HG02840 (cell line): Measurements from ENCODE around the gene TEAD2.
"Not testable (repeated sequence)": the region's sequence is repeated elsewhere in the genome, so short reads cannot be mapped to it uniquely, and the experiment has no call there.

Experiments used
- ATAC-seq: cut with Tn5 transposase; IDR thresholded peaks from one replicate; pipeline ENCODE4 v1.9.1; 2021; ENCODE audit warnings: mild to moderate bottlenecking, moderate library complexity, moderate number of reproducible peaks; ENCODE audit not compliant: unreplicated experiment, low FRiP score

TEAD2 gene

DNA sequence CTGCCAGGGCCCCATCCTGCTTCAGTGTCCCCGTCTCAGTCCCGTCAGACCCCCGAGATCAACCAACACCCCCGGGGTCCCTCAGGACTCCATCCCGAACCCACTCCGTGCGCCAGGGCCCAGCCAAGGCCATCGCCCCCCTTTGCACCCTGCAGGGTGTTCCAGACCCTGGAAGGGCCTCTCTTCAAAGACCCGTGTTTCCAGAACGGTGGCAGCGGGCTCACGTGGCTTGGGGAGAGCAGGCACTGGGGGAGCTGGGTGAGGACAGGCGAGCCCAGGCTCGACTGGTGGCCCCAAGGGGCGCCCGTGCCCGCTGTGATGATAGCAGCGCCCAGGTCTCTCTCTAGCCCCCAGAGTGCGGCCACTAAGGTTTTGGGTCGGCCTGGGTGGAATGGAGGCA is 27.2 kb upstream of the TEAD2 start:
- ATAC-seq = no peak

DNA sequence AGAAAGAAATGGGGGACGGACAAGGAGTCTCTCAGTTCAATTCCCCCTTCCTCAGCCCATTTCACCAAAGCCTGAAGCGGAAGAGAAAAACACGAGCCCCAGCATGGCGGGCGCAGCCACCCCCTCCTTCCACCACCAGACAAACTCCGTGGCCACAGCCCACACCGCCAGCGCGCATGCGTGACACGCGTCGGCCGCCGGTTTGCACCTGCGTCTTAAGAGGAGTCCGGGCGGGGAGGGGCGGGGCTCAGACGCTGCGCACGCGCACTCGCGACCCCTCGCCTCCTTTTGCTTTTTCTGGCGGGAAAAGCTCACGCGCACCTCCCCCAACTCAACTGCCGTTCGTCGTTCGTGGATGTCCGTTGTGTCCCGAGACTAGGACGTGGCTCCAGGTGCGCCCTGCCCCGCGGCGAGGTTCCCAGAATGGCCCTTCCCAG is 25.7 kb upstream of the TEAD2 start, which contains the start of gene KASH5:
Gene KASH5, plus strand, starts transcription at position 314 of the 437 bp plus-strand sequence. CDS start 2,635 bp downstream, outside the sequence.
- no peak for ATAC-seq

DNA sequence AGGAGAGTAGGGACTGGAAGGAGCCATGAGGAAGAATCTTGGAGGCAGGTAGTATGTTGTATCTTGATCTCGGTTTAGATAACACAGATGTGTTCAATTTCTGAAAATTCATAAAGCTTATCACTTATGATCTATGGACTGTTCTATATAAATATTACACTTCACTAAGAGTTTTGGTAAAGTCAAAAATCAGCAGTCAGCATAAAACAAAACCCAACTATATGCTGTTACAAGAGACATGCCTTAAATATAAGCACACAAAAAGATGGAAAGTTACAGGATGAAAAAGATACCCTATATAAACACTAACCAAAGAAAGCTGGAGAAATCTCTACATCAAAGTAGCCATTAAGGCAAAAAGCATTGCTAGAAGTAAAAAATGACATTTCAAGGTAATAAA is 21.4 kb upstream of the TEAD2 start:
- no peak for ATAC-seq

DNA sequence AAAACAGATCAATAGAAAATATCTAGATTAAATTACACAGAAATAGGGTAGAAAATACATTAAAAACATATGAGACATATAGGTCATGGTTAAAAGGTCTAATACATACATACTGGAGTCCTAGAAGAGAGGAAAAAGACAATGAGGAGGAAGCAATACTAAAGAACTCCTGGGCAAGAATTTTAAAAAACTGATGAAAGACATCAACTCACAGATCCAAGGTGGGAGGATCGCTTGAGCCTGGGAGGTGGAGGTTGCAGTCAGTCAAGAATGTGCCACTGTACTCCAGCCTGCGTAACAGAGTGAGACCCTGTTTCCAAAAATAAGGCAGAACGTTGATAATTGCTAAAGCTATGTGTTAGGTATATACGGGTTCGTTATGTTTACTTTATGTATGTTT is 20.4 kb upstream of the TEAD2 start:
- ATAC-seq = no peak

DNA sequence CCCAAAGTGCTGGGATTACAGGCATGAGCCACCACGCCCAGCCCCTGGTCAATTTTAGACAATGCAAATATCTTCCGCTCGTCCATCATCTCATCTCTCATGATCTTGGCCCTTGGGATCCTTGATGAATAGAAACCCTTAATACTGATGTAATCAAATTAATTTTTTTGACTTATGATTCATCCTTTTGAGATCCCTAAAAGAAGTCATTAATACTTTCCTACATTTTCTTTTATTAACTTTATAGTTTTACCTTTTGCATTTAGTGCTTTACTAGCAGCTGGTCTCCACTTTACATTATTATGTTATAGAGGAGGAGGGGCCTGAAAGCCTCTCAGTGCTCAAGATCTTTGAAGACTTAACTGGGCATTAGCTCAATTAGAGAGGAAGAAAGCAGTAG is 18.2 kb upstream of the TEAD2 start:
- no peak for ATAC-seq

DNA sequence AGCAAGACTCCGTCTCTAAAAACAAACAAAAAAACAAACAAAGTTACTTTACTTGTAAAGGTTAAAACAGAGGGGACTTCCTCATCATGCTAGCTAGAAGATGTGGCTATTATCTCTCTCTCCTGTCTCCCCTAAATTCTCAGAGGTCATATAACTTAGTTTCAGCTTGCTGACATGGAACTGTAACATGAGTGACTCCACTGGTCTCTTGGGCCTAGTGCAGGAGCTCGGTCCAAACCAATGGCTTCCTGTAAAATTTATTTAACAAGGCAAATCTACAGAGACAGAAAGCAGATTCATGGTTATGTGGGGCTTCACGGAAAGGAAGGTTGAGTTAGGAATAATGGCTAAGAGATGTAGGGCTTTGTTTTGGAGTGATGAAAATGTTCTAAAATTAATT is 16.3 kb upstream of the TEAD2 start:
- ATAC-seq = no peak

DNA sequence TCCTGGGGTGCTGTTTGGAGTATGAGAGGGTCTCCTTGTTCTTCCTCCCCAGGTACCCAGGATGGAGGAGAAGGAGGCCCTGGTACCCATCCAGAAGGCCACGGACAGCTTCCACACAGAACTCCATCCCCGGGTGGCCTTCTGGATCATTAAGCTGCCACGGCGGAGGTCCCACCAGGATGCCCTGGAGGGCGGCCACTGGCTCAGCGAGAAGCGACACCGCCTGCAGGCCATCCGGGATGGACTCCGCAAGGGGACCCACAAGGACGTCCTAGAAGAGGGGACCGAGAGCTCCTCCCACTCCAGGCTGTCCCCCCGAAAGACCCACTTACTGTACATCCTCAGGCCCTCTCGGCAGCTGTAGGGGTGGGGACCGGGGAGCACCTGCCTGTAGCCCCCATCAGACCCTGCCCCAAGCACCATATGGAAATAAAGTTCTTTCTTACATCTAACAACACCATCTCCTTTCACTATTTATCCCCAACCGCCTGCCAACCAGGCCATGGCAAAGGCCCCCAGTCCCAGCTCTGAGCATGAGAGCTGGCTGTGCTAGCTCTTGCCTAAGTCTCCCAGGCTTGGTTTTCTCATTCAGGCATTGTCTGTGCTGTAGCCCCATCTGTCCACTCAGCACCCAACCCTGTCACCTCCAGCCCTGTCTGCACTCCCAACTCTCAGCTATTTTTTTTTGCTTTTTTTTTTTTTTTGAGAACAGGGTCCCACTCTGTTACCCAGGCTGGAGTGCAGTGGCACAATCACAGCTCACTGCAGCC is 12.6 kb upstream of the TEAD2 start:
- ATAC-seq = no peak

DNA sequence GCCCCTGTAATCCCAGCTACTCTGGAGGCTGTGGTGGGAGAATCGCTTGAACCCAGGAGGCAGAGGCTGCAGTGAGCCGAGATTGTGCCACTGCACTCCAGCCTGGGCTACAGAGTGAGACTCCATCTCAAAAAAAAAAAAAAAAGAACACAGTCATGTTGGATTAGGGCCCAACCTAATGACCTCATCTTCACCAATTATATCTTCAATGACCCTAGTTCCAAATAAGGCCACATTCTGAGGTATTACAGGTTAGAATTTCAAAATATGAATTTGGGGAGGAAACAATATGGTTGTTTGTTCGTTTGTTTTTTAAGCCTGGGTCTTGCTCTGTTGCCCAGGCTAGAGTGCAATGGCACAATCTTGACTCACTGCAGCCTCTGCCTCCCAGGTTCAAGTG is 11.0 kb upstream of the TEAD2 start:
- not testable (repeated sequence) for ATAC-seq

DNA sequence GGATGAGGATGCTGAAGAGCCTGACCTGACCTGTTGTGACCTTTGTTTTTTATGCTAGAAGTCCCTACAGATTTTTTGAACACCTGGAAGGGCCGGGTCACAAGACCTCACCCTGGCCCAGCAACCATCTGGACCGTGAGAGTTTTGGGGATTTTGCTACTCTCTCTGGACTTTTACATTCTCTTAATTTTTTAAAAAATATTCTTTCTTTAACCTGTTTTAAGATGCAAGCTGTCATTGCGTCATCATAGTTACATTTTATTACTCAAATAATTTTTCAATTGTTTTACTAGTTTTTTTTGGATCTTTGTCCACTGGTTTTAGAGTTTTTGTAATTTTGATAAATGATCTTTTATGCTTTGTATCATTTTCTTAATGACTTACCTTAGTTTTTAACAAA is 9.0 kb upstream of the TEAD2 start:
- ATAC-seq = no peak

DNA sequence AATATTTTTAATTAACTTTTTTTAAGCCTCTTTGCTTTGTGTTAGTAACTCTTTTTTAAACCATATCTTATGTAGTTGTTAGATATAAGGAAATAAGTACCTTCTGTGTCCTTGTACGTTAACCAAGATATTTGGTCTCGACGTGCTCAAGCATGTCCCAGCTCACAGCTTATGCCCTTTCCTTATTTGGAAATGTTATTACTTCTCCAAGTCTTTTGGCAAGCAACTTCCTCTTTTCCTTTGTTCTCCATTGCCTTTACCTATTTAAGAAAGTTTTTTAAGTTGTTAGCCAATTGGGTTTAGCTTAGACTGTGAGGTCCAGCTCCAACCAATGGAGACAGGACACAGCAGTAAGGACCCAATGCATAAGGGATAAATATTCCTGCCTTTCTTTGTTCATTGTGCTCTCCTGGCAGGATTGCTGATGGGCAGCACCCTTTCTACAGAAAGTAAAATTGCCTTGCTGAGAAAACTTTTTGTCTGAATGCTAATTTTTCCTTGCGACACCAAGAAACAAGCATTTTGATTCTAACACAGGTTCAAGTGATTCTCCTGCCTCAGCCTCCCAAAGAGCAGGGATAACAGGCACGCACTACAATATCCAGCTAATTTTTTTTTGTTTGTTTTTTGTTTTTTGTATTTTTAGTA is 6.6 kb upstream of the TEAD2 start:
- no peak for ATAC-seq

DNA sequence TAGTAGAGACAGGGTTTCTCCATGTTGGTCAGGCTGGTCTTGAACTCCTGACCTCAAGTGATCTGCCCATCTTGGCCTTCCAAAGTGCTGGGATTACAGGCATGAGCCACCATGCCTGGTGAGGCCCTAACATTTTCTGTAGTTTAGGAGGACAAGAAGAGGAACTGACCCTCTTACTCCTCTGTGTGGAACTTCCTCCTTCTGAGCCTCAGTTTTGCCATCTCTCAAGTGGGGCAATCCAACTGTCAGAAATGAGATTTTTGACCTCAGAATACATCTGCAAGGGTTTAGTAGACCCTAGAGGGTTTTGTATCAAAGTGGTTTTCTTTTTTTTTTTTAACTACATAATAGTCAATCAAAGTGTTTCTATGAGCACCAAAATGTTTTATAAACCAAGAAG is 3.9 kb upstream of the TEAD2 start:
- ATAC-seq = no peak

DNA sequence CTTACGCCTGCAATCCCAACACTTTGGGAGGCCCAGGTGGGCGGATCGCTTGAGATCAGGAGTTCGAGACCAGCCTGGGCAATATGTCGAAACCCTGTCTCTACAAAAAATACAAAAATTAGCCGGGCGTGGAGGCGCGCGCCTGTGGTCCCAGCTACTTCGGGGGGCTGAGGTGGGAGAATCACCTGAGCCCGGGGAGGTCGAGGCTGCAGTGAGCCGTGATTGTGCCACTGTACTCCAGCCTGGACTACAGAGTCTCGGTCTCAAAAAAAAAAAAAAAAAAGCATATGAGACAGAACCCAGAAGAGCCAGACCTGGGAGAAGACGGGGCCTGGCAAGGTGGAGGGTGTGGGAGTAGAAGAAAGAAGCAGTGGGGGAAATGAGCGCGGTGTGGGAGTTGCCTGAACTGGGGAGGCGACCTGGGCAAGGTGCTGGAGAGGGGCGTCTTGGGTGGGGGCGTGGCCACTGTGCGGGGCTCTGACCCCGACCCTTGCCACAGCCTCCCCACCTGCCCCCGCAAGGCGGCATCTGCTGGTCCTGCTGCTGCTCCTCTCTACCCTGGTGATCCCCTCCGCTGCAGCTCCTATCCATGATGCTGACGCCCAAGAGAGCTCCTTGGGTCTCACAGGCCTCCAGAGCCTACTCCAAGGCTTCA is 2.0 kb upstream of the TEAD2 start:
- no peak for ATAC-seq

DNA sequence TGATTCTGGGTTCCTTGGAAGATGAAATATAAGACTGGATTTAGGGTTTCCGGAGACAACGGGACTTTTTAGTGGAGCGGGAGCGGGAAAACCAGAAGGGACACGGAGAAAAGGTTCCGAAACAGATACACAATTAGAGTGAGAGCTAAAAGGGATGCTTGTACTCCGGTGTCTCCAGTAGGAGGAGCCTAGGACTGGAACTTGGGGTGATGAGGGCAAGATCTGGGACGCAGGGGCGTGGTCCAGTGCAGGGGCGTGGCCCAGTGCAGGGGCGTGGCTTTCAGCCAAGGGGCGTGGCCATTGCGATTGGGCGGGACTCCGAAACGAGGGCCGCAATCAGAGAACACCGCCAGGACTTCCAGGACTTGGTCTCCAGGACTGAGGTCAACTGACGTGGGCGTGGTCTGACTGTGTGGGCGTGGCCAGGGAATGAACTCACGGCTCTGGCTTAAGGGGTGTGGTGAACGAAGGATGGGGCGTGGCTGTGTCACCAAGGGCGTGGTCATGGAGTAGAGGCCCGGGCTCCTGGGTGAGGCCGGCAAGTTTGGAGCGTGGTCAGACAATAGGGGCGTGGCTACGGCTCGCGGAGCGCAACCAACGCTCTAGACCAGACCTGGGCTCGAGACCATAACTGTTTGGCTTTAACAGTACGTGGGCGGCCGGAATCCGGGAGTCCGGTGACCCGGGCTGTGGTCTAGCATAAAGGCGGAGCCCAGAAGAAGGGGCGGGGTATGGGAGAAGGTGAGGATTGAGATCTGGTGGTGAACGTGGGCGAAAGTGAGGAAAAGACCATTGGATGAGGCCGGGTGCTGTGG is 1.3 kb upstream of the TEAD2 start, which contains the start of gene DKKL1:
Gene DKKL1, plus strand, starts transcription at position 610 of the 815 bp plus-strand sequence. Its CDS starts 122 bp downstream, at position 732.
- ATAC-seq = peak; percentile 58

DNA sequence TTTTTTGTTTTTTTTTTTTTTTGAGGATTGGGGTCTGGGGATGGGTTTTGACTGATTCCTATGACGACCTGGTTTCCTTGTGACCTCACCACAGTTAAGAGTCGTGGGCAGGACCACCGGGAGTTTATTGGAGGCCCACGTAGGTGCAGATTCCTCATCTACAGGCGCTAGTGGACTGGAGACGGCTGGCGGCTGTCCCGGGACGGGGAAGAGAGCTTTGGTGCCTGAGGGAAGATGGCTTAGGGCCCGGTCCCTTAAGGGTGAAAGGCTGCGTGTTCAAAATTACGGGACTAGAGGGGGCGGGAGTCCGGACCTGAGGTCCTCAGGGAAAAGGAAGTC is 682 bp upstream of the TEAD2 start:
- ATAC-seq = no peak

DNA sequence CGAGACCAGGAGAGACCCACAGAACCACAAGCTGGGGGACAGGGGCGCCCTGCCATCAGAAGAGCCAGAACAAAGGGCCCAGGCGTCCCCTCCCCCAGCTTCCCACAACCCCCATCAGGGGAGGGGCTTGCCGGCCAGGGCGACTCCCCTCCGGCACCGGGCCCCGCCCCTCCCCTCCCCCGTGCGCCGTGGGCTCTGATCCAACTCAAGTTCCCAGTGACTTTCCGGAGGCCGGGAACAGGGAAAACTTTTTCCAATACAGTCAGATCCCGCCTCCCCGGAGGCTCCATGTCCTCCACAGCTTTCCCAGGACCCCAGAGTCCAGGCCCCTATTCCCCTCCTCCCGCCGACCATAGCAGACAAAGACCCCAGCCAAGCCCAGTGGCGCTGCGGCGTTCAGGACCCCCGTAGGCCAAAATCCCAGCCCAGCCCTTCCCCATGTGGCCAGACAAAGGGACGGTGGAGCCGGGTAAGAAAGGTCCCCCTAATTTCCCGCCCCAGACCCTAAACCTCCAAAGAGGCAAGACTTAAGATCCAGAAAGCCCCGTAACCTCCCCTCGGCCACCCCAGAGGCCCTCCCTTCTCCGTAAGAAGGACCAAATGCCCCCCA is 673 bp downstream of the TEAD2 start:
- ATAC-seq = no peak

DNA sequence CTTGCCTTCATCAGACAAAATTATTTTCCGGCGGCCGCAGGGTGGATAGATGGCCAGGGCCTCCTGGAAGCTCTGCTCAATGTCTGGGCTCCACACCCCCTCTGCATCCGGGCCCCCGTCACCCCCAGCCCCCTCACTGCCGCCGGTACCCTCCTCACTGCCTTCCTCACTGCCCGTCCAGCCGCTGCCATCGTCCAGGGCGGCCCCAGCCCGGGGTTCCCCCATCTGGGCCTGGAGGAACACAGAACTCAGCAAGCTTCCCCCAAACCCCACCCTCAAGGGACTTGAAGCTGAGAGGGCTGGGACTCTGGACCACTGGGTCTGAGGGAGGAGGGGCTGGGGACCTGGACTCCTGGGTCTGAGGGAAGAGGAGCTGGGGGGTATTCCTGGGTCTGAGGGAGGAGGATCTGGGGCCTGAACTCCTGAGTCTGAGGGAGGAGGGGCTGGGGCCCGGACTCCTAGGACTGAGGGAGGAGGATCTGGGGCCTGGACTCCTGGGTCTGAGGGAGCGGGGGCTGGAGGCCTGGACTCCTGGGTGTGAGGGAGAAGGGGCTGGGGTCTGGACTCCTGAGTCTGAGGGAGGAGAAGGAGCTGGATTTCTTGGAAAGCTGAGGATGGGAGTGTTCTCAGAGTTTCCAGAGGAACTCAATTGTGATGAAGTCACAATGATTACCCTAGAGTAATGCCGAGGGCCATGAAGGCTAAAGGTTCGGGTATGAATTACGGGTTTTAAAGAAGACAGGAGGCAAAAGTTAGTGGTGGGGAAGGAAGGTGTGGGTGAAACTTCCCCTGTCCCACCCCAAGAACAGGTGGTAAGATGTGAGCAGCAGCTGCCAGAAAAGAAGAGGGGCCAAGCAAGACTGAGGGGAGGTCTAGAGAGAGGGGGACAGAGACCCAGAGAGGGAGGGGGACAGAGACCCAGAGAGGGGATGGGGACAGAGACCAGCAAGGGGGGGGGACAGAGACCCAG is 2.1 kb downstream of the TEAD2 start:
- ATAC-seq = no peak

DNA sequence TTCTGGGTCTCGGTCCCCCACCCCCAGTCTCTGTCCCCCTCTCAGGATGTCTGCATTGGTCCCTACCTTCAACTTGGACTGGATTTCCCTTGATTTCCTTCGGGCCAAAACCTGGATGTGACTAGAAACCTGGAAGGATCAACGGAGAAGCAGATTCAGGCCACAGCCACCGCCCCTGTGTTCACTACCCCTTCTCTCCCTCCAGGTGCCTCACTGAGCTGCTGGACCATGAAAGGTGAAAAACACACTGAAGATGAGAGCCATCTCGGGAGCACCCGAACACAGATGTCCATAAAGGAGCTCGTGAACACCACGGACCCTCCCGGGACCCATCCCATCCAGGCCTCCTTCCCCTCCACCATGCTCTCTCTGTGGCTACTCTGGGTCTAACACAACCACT is 5.0 kb downstream of the TEAD2 start:
- no peak for ATAC-seq

DNA sequence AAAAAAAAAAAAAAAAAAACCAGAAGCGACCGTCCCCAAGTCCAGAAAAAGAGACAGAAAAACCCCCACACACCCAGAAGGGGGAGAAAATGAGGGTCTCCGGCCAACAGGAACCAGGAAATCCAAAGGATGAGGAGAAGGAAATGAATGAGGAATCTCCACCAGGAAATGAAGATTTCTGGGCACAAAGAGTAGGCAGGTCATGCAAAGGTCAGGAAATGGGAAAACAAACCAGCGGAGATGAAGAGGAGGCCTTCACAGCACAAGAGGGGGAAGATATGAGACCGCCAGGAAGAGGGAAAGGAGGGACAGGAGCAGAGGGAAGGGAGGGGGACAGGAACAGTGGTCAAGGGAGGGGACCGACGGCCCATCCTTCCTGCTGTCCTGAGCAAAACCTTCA is 5.8 kb downstream of the TEAD2 start:
- ATAC-seq = no peak

DNA sequence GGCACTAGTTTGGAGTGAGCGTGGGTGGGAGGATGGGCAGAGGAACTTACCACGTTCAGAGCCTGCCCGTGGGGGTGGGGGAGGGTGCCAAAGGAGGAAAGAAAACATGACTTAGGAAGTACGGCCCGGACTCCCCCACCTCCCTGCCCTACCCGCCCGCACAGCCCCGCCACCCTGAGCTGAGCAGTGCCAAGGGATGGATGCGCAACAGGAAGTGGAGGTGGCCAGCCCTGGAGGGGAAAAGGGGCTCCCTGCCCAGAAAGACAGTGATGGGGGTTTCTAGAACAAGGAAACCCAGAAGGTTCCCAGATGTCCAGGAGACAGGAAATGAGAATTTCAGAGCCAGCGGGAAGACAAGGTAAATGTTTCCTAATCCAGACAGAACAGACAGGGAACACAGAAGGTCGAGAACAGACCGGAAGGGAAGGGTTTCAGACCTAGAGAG is 6.3 kb downstream of the TEAD2 start:
- ATAC-seq = no peak
